Naive thymus-derived CD4-positive, alpha-beta T cell (primary cell): ENCODE measurements around the gene GPR107. TPM values are rescaled to one million over a fixed set of nuclear protein-coding genes. Genes with fewer than 3 reads are reported as not detected.

ENCODE experiments used
- ATAC-seq: fragments of 150-1000 bp; cut with Tn5 transposase; 2 replicates; pipeline ENCODE4 v1.10.0; 2021; ENCODE audit warnings: mild to moderate bottlenecking, moderate library complexity
- CTCF ChIA-PET: fragments of 350-600 bp; sonication (Branson Sonifier 250); formaldehyde crosslinking; loops from one replicate; lab custom pipeline; 2021; ENCODE audit warnings: antibody characterized with exemption; lab: Charles Lee
- POLR2A ChIA-PET: fragments of 350-600 bp; sonication (Branson Sonifier 250); formaldehyde crosslinking; loops from one replicate; lab custom pipeline; 2021; ENCODE audit warnings: antibody characterized with exemption, inconsistent platforms; lab: Charles Lee
- DNase-seq, 9 donors: peaks; one replicate each; pipeline versions ENCODE4 v3.0.0 to v3.0.0-alpha.2; 2020 to 2022; ENCODE audit warnings: mixed read lengths in 1 of 9
- H3K27ac ChIP-seq: one replicate; pipeline ENCODE4 v1.7.0; 2013; ENCODE audit warnings: mild to moderate bottlenecking, low read depth, low read length, moderate library complexity
- H3K27me3 ChIP-seq, 2 donors: one replicate each; pipeline ENCODE4 v1.7.0; 2013; ENCODE audit warnings: low read length in 2 of 2, mild to moderate bottlenecking in 2 of 2, moderate library complexity in 2 of 2; ENCODE audit not compliant: control insufficient read depth in 2 of 2, insufficient read depth in 2 of 2
- H3K36me3 ChIP-seq, 3 experiments: 1 replicate in 2 of 3; 2 replicates in 1 of 3; pipeline ENCODE4 v1.7.0; 2013; ENCODE audit warnings: low read length in 3 of 3, mild to moderate bottlenecking in 3 of 3, moderate library complexity in 1 of 3; ENCODE audit not compliant: insufficient read depth in 3 of 3, control insufficient read depth in 2 of 3
- H3K4me1 ChIP-seq, 2 donors: one replicate each; pipeline ENCODE4 v1.7.0; 2013; ENCODE audit warnings: low read length in 2 of 2, mild to moderate bottlenecking in 2 of 2, moderate library complexity in 1 of 2; ENCODE audit not compliant: control insufficient read depth in 2 of 2, insufficient read depth in 2 of 2
- H3K4me3 ChIP-seq: 2 replicates; pipeline ENCODE4 v1.7.0; 2013; ENCODE audit warnings: mild to moderate bottlenecking, low read length
- H3K9me3 ChIP-seq, 3 experiments: 1 replicate in 2 of 3; 2 replicates in 1 of 3; pipeline ENCODE4 v1.7.0; 2013; ENCODE audit warnings: low read length in 3 of 3; ENCODE audit not compliant: control insufficient read depth in 2 of 3
- H3K27ac Mint-ChIP-seq, 9 donors: one replicate each; pipeline ENCODE4 v1.8.0; 2020 to 2022; ENCODE audit warnings: mixed read lengths in 9 of 9, mild to moderate bottlenecking in 8 of 9, moderate library complexity in 5 of 9, inconsistent platforms in 2 of 9
- H3K27me3 Mint-ChIP-seq, 5 donors: one replicate each; pipeline ENCODE4 v1.8.0; 2021 to 2022; ENCODE audit warnings: mixed read lengths in 5 of 5, mild to moderate bottlenecking in 1 of 5
- H3K36me3 Mint-ChIP-seq, 5 donors: one replicate each; pipeline ENCODE4 v1.8.0; 2020 to 2022; ENCODE audit warnings: mixed read lengths in 5 of 5, mild to moderate bottlenecking in 3 of 5, inconsistent platforms in 1 of 5
- H3K4me1 Mint-ChIP-seq, 7 donors: one replicate each; pipeline ENCODE4 v1.8.0; 2020 to 2022; ENCODE audit warnings: mixed read lengths in 7 of 7, mild to moderate bottlenecking in 3 of 7, inconsistent platforms in 1 of 7
- H3K4me3 Mint-ChIP-seq, 10 donors: one replicate each; pipeline ENCODE4 v1.8.0; 2020 to 2022; ENCODE audit warnings: mild to moderate bottlenecking in 10 of 10, mixed read lengths in 10 of 10, moderate library complexity in 6 of 10, inconsistent platforms in 2 of 10
- H3K9me3 Mint-ChIP-seq, 11 donors: one replicate each; pipeline ENCODE4 v1.8.0; 2020 to 2022; ENCODE audit warnings: mixed read lengths in 11 of 11, mild to moderate bottlenecking in 4 of 11, inconsistent platforms in 1 of 11, moderate library complexity in 1 of 11
- intact Hi-C, 2 donors: fragments of 100-400 bp; cut with micrococcal nuclease; formaldehyde crosslinking; loops; one replicate each; pipeline ENCODE4 v1.15.1; 2023
- polyA plus RNA-seq, 2 donors: library from polyadenylated mRNA; unstranded; fragments of 300-500 nt; fragmentation: Illumina TruSeq; gene quantifications; one replicate each; pipeline ENCODE4 v1.2.3, GENCODE V29; 2021
- total RNA-seq, 6 experiments: library from RNA in 5 of 6; stranded (reverse) in 5 of 6; gene quantifications; 1 replicate in 5 of 6; 2 replicates in 1 of 6; pipeline ENCODE4 v1.2.3 and lab custom pipeline; 2021 to 2026

The GPR107 gene
- total and polyA plus RNA-seq, 7 experiments from 2014 or later, result 2.8 to 24.0 (median 21.9) TPM

- peak in 1 of 9 donors; percentile 11 for DNase-seq
- CTCF ChIA-PET, result interaction anchor here (0.6 to 1.7 kb wide), 4 partner anchors 151 to 165 kb away, joined by 3 to 5 read pairs (median 4); no protein-coding TSS in a partner anchor
- POLR2A ChIA-PET, result interaction anchor here (1.1 to 4.9 kb wide), 9 partner anchors 10 to 156 kb away, joined by 3 to 75 read pairs (median 6); partner anchors contain the start of gene GPR107
- Histone ChIP-seq H3K36me3 (peaks cover 0 to 12% (median 0%) of the 10 kb centered on the region in 3 experiments), H3K9me3 (no peaks in the 10 kb centered on the region), H3K4me3 (peak overlapping the region; percentile 89), H3K27ac (peak overlapping the region; percentile 96), H3K27me3 (no peaks in the 10 kb centered on the region), H3K4me1 (peaks cover 26 to 30% of the 10 kb centered on the region in 2 donors)
- Mint-ChIP-seq H3K36me3 (peaks cover 0 to 19% (median 6%) of the 10 kb centered on the region in 5 donors), H3K9me3 (peaks cover 0 to 9% (median 0%) of the 10 kb centered on the region in 11 donors), H3K27ac (peak overlapping the region; percentile 87 to 98 (median 94)), H3K4me3 (peak overlapping the region; percentile 85 to 100 (median 96)), H3K27me3 (peaks cover 0 to 5% (median 0%) of the 10 kb centered on the region in 5 donors), H3K4me1 (peaks cover 29 to 61% (median 47%) of the 10 kb centered on the region in 7 donors)
- ATAC-seq, result no peak
- intact Hi-C loops, result loop anchor here (1.0 to 10.0 kb wide), 8 partner anchors 9 to 1353 kb away; partner anchors contain the start of genes C9orf78 (in 1 of the 2), CRAT (in 1 of the 2), GPR107 (in 1 of the 2) and PTPA (in 1 of the 2)
Measured at GRCh38 chr9:130043654-130044623, 9.8 kb upstream of the GPR107 start.

GRCh38 chr9:130045725-130046450 is 7.8 kb upstream of the GPR107 start:
- peaks cover 24 to 52% (median 44%) of the 10 kb centered on the region in 7 donors for H3K4me1 Mint-ChIP-seq
- no peak for ATAC-seq
- ChIA-PET CTCF (interaction anchor here (0.6 to 1.7 kb wide), 4 partner anchors 23 to 662 kb away, joined by 3 to 4 read pairs (median 4); no protein-coding TSS in a partner anchor), POLR2A (interaction anchor here (0.6 to 4.8 kb wide), 12 partner anchors 10 to 222 kb away, joined by 3 to 75 read pairs (median 4); partner anchors contain the start of genes C9orf78 and TOR1A)
- peaks cover 21 to 25% of the 10 kb centered on the region in 2 donors for H3K4me1 ChIP-seq
- H3K27ac Mint-ChIP-seq, result peak overlapping the region; percentile 55 to 97 (median 87)
- peak overlapping the region in 8 of 10 donors; percentile 67 to 100 (median 90) for H3K4me3 Mint-ChIP-seq
- H3K9me3 ChIP-seq, result no peaks in the 10 kb centered on the region
- no peak overlapping the region for H3K27ac ChIP-seq
- H3K4me3 ChIP-seq, result no peak overlapping the region
- peaks cover 0 to 9% (median 0%) of the 10 kb centered on the region in 11 donors for H3K9me3 Mint-ChIP-seq
- DNase-seq, result no peak
- H3K27me3 Mint-ChIP-seq, result peaks cover 0 to 5% (median 0%) of the 10 kb centered on the region in 5 donors
- no peaks in the 10 kb centered on the region for H3K27me3 ChIP-seq
- H3K36me3 ChIP-seq, result peaks cover 0 to 12% (median 0%) of the 10 kb centered on the region in 3 experiments
- H3K36me3 Mint-ChIP-seq, result peaks cover 0 to 12% (median 6%) of the 10 kb centered on the region in 5 donors
- intact Hi-C loops, result loop anchor here (1.0 to 10.0 kb wide), 3 partner anchors 7 to 1219 kb away; partner anchors contain the start of genes CRAT (in 1 of the 2), GPR107 (in 1 of the 2) and PTPA (in 1 of the 2)

GRCh38 chr9:130049431-130050210 is 4.1 kb upstream of the GPR107 start:
- H3K27ac Mint-ChIP-seq, result peak overlapping the region in 7 of 9 donors; percentile 19 to 69 (median 45)
- H3K4me1 ChIP-seq, result peaks cover 17 to 21% of the 10 kb centered on the region in 2 donors
- POLR2A ChIA-PET, result interaction anchor here (0.6 to 1.6 kb wide), 3 partner anchors 8 to 215 kb away, joined by 3 to 7 read pairs (median 3); no protein-coding TSS in a partner anchor
- no peaks in the 10 kb centered on the region for H3K9me3 Mint-ChIP-seq
- H3K27ac ChIP-seq, result no peak overlapping the region
- ATAC-seq, result no peak
- CTCF ChIA-PET, result no interaction called here
- no peak overlapping the region for H3K4me3 ChIP-seq
- H3K27me3 ChIP-seq, result no peaks in the 10 kb centered on the region
- H3K27me3 Mint-ChIP-seq, result no peaks in the 10 kb centered on the region
- intact Hi-C loops, result loop anchor here in 1 of 2 donors (10.0 kb wide), 2 partner anchors 935 to 1215 kb away; partner anchors contain the start of genes CRAT and PTPA
- peaks cover 0 to 8% (median 0%) of the 10 kb centered on the region in 3 experiments for H3K36me3 ChIP-seq
- H3K4me1 Mint-ChIP-seq, result peaks cover 19 to 49% (median 34%) of the 10 kb centered on the region in 7 donors
- H3K36me3 Mint-ChIP-seq, result no peaks in the 10 kb centered on the region
- H3K9me3 ChIP-seq, result no peaks in the 10 kb centered on the region
- H3K4me3 Mint-ChIP-seq, result no peak overlapping the region
- DNase-seq, result no peak

GRCh38 chr9:130050462-130050861 is 3.2 kb upstream of the GPR107 start:
- no peaks in the 10 kb centered on the region for H3K27me3 ChIP-seq
- Mint-ChIP-seq H3K4me1 (peaks cover 13 to 46% (median 33%) of the 10 kb centered on the region in 7 donors), H3K36me3 (no peaks in the 10 kb centered on the region), H3K4me3 (peak overlapping the region in 1 of 10 donors; percentile 9), H3K27ac (peak overlapping the region in 8 of 9 donors; percentile 19 to 69 (median 54)), H3K27me3 (no peaks in the 10 kb centered on the region), H3K9me3 (no peaks in the 10 kb centered on the region)
- no peak overlapping the region for H3K4me3 ChIP-seq
- intact Hi-C loops, result no loop called here
- peaks cover 15 to 18% of the 10 kb centered on the region in 2 donors for H3K4me1 ChIP-seq
- no peak for DNase-seq
- ChIA-PET POLR2A (interaction anchor here (0.6 to 1.9 kb wide), 6 partner anchors 9 to 216 kb away, joined by 3 to 7 read pairs (median 3); no protein-coding TSS in a partner anchor), CTCF (no interaction called here)
- ATAC-seq, result no peak
- H3K36me3 ChIP-seq, result peaks cover 0 to 8% (median 0%) of the 10 kb centered on the region in 3 experiments
- H3K27ac ChIP-seq, result no peak overlapping the region
- no peaks in the 10 kb centered on the region for H3K9me3 ChIP-seq

- no peak overlapping the region for H3K27ac ChIP-seq
- CTCF ChIA-PET, result no interaction called here
- H3K9me3 ChIP-seq, result no peaks in the 10 kb centered on the region
- peaks cover 13% of the 10 kb centered on the region in 2 donors for H3K4me1 ChIP-seq
- no peak for ATAC-seq
- no peak for DNase-seq
- peak overlapping the region in 9 of 10 donors; percentile 37 to 94 (median 66) for H3K4me3 Mint-ChIP-seq
- peak overlapping the region in 8 of 9 donors; percentile 10 to 76 (median 72) for H3K27ac Mint-ChIP-seq
- H3K9me3 Mint-ChIP-seq, result no peaks in the 10 kb centered on the region
- no peak overlapping the region for H3K4me3 ChIP-seq
- H3K36me3 Mint-ChIP-seq, result no peaks in the 10 kb centered on the region
- POLR2A ChIA-PET, result interaction anchor here (0.5 to 1.9 kb wide), 5 partner anchors 13 to 123 kb away, joined by 3 to 4 read pairs (median 3); no protein-coding TSS in a partner anchor
- intact Hi-C loops, result loop anchor here in 1 of 2 donors (2.0 kb wide), 1 partner anchor 13 kb away; no protein-coding TSS in a partner anchor
- H3K27me3 ChIP-seq, result no peaks in the 10 kb centered on the region
- peaks cover 0 to 8% (median 0%) of the 10 kb centered on the region in 3 experiments for H3K36me3 ChIP-seq
- H3K4me1 Mint-ChIP-seq, result peaks cover 6 to 35% (median 24%) of the 10 kb centered on the region in 7 donors
- H3K27me3 Mint-ChIP-seq, result no peaks in the 10 kb centered on the region
Measured at GRCh38 chr9:130051855-130052254, 1.9 kb upstream of the GPR107 start.
